Retinal pigment epithelial cell (primary cell): ENCODE results near the gene THRB.

ENCODE experiments used
- DNase-seq: peaks from one replicate; pipeline ENCODE4 v3.0.0-alpha.2; 2010; ENCODE audit warnings: low read depth
- H3K4me3 ChIP-seq: 2 replicates; pipeline ENCODE4 v1.5.1; 2011; ENCODE audit warnings: mild to moderate bottlenecking, low read length, control low read depth, moderate library complexity
- TF ChIP-seq, protein P1 (sequence below): conservative IDR thresholded peaks from 2 replicates; pipeline ENCODE4 v1.5.1; 2011; ENCODE audit warnings: low read depth, low read length, control low read depth, inconsistent platforms

THRB gene

GRCh38 chr3:24479816-24480215 lies 14.8 kb downstream of the THRB start:
- no peak overlapping the region for H3K4me3 ChIP-seq
- TF ChIP-seq, protein P1, sequence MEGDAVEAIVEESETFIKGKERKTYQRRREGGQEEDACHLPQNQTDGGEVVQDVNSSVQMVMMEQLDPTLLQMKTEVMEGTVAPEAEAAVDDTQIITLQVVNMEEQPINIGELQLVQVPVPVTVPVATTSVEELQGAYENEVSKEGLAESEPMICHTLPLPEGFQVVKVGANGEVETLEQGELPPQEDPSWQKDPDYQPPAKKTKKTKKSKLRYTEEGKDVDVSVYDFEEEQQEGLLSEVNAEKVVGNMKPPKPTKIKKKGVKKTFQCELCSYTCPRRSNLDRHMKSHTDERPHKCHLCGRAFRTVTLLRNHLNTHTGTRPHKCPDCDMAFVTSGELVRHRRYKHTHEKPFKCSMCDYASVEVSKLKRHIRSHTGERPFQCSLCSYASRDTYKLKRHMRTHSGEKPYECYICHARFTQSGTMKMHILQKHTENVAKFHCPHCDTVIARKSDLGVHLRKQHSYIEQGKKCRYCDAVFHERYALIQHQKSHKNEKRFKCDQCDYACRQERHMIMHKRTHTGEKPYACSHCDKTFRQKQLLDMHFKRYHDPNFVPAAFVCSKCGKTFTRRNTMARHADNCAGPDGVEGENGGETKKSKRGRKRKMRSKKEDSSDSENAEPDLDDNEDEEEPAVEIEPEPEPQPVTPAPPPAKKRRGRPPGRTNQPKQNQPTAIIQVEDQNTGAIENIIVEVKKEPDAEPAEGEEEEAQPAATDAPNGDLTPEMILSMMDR: no peak
- no peak for DNase-seq

GRCh38 chr3:24476871-24477656 lies 17.6 kb downstream of the THRB start:
- TF ChIP-seq, protein P1: no peak
- no peak for DNase-seq
- no peak overlapping the region for H3K4me3 ChIP-seq

GRCh38 chr3:24475925-24476324 lies 18.7 kb downstream of the THRB start:
- DNase-seq: no peak
- TF ChIP-seq, protein P1: no peak
- H3K4me3 ChIP-seq: no peak overlapping the region

- DNase-seq: no peak
- TF ChIP-seq, protein P1: no peak
- no peak overlapping the region for H3K4me3 ChIP-seq
Observed at GRCh38 chr3:24474862-24475261, 19.8 kb downstream of the THRB start.

- DNase-seq: peak; percentile 69
- TF ChIP-seq, protein P1: no peak
- H3K4me3 ChIP-seq: no peak overlapping the region
Observed at GRCh38 chr3:24472358-24472757, 22.3 kb downstream of the THRB start.

GRCh38 chr3:24471486-24471885 lies 23.2 kb downstream of the THRB start:
- TF ChIP-seq, protein P1: no peak
- no peak for DNase-seq
- no peak overlapping the region for H3K4me3 ChIP-seq

DNA sequence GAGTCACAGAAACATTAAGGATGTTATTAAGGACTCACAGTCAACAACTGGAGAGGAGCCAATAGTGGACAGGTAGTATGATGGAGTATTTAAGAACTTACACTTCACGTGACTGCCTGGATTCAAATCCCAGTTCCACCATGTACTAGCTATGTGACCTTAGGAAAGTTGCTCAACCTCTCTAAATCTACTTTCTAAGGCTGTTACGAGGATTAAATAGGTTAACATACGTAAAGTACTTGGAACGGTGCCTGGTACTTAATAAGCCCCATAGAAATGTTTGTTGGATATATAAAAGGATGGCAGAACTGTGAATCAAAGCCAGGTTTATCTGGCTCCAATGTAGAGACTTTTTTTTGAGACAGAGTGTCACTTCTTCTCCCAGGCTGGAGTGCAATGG lies 24.4 kb downstream of the THRB start:
- H3K4me3 ChIP-seq: no peak overlapping the region
- peak; percentile 99 for DNase-seq
- TF ChIP-seq, protein P1: no peak
